Activated naive CD4-positive, alpha-beta T cell treated with anti-CD3 and anti-CD28 coated beads, Interleukin-2, amount 50 U/mL, for 72 hours (primary cell): ENCODE measurements around the gene FAM209B. TPM values are rescaled to one million over a fixed set of nuclear protein-coding genes. Genes with fewer than 3 reads are reported as not detected.

ENCODE experiments used
- ATAC-seq, 2 donors: fragments of 150-1000 bp; cut with Tn5 transposase; 2 replicates each; pipeline ENCODE4 v1.10.0; 2021; ENCODE audit warnings: mild to moderate bottlenecking in 2 of 2, moderate library complexity in 2 of 2
- DNase-seq, 2 donors: peaks; one replicate each; pipeline ENCODE4 v3.0.0; 2021 to 2022; ENCODE audit warnings: low spot score in 2 of 2
- H3K27ac Mint-ChIP-seq, 2 donors: one replicate each; pipeline ENCODE4 v1.8.0; 2022; ENCODE audit warnings: mild to moderate bottlenecking in 2 of 2, mixed read lengths in 2 of 2
- H3K36me3 Mint-ChIP-seq, 2 donors: one replicate each; pipeline ENCODE4 v1.8.0; 2022; ENCODE audit warnings: mixed read lengths in 2 of 2
- H3K9me3 Mint-ChIP-seq, 2 donors: one replicate each; pipeline ENCODE4 v1.8.0; 2022; ENCODE audit warnings: mixed read lengths in 2 of 2
- total RNA-seq, 2 donors: library from RNA; stranded (reverse); gene quantifications; one replicate each; pipeline ENCODE4 v1.2.3, GENCODE V29; 2022

The FAM209B gene
- total RNA-seq, 2 donors from 2014 or later: 0.88 to 1.2 TPM

- DNase-seq (no peak), ATAC-seq (no peak)
- Mint-ChIP-seq H3K36me3 (no peaks in the 10 kb centered on the region), H3K27ac (no peak overlapping the region), H3K9me3 (no peaks in the 10 kb centered on the region)
Measured at GRCh38 chr20:56574531-56575142, 41.6 kb downstream of the FAM209B start.

GRCh38 chr20:56575157-56575556 is 42.1 kb downstream of the FAM209B start:
- Mint-ChIP-seq H3K9me3 (no peaks in the 10 kb centered on the region), H3K36me3 (no peaks in the 10 kb centered on the region), H3K27ac (no peak overlapping the region)
- DNase-seq (no peak), ATAC-seq (no peak)

- no peaks in the 10 kb centered on the region for H3K36me3 Mint-ChIP-seq
- DNase-seq (no peak), ATAC-seq (no peak)
- H3K9me3 Mint-ChIP-seq: no peaks in the 10 kb centered on the region
- no peak overlapping the region for H3K27ac Mint-ChIP-seq
Measured at GRCh38 chr20:56575961-56576360, 42.9 kb downstream of the FAM209B start.

DNA sequence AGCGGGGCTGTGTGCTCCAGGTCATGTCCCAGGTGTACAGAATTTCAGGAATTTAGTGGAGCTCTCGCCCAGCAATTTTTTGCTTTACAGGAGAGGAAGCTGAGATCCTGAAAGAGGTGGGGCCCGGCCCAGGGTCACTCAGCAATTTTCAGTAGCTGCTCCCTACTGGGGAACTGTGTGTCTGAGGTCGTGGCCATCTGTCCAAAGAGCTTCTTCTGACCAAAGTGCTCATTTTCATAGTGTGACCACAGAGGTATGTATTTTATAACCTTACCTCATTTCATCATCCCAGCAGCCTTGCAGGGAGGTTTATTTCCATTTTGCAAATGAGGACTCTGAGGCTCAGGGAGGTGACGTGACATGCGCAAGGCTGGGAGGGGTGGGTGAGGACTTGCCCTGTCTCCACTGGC is 46.3 kb downstream of the FAM209B start:
- Mint-ChIP-seq H3K9me3 (no peaks in the 10 kb centered on the region), H3K36me3 (no peaks in the 10 kb centered on the region), H3K27ac (peak overlapping the region in 1 of 2 donors; percentile 29)
- ATAC-seq (no peak), DNase-seq (no peak)

- H3K9me3 Mint-ChIP-seq: no peaks in the 10 kb centered on the region
- no peaks in the 10 kb centered on the region for H3K36me3 Mint-ChIP-seq
Measured at GRCh38 chr20:56580226-56580625, 47.2 kb downstream of the FAM209B start.

GRCh38 chr20:56581701-56582100 is 48.7 kb downstream of the FAM209B start:
- no peaks in the 10 kb centered on the region for H3K9me3 Mint-ChIP-seq
- no peak for DNase-seq
- H3K27ac Mint-ChIP-seq: no peak overlapping the region
- no peaks in the 10 kb centered on the region for H3K36me3 Mint-ChIP-seq
- no peak for ATAC-seq

More at GRCh38 chr20:56580226-56580625, 47.2 kb downstream of the FAM209B start:
- no peak overlapping the region for H3K27ac Mint-ChIP-seq
- ATAC-seq: no peak
- DNase-seq: no peak

- no peak for ATAC-seq
- no peak overlapping the region for H3K27ac Mint-ChIP-seq
Measured at GRCh38 chr20:56582542-56582941, 49.5 kb downstream of the FAM209B start.

DNA sequence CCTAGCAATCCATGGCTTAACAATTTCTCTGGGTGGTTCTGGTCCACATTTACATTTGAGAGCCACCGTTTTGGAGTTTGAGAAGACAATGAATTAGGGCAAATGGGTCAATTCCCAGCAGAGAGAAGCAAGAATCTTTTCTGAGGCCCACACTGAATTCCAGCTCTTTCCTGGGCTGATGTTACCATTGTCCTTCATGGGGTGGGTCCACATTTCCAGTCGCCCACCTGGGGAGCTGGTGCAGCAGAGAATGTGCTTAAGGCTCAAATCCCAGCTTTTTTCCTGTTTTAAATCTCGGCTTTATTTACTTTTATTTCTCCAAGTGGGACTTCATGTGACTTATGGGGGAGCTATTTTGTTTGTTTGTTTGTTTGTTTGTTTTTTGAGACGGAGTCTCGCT is 51.9 kb downstream of the FAM209B start:
- DNase-seq (no peak), ATAC-seq (no peak)
- Mint-ChIP-seq H3K9me3 (no peaks in the 10 kb centered on the region), H3K27ac (no peak overlapping the region), H3K36me3 (no peaks in the 10 kb centered on the region)

More at GRCh38 chr20:56582542-56582941, 49.5 kb downstream of the FAM209B start:
- DNase-seq: no peak
- H3K9me3 Mint-ChIP-seq: no peaks in the 10 kb centered on the region
- no peaks in the 10 kb centered on the region for H3K36me3 Mint-ChIP-seq

Other genes starting within 250 kb of the FAM209B start
- 1 to 10 TPM; 5.8 to 6.3 TPM for gene FAM210B, start 174.3 kb upstream of the FAM209B start, total RNA-seq
- 100 to 1,000 TPM in 1 of 2 donors, 10 to 100 TPM in 1; 93.0 to 130 TPM for gene AURKA, start 141.0 kb upstream of the FAM209B start, total RNA-seq
- 10 to 100 TPM; 68.5 to 88.7 TPM for gene CSTF1, start 140.6 kb upstream of the FAM209B start, total RNA-seq
- gene CASS4, start 121.0 kb upstream of the FAM209B start, total RNA-seq: 1 to 10 TPM; 5.1 to 6.5 TPM
- 10 to 100 TPM; 75.8 to 85.5 TPM for gene RTF2, start 64.6 kb upstream of the FAM209B start, total RNA-seq
- gene FAM209A, start 8.5 kb upstream of the FAM209B start, total RNA-seq: 1 to 10 TPM in 1 of 2 donors, under 1 TPM in 1; 0.77 to 1.1 TPM
- gene TFAP2C, start 96.1 kb downstream of the FAM209B start, total RNA-seq: not detected